GM19240 (cell line): ENCODE measurements around the gene AANAT.

Experiments used
- DNase-seq: peaks from one replicate; pipeline ENCODE4 v3.0.0; 2011; ENCODE audit warnings: low spot score; ENCODE audit not compliant: insufficient read length

AANAT gene

DNA sequence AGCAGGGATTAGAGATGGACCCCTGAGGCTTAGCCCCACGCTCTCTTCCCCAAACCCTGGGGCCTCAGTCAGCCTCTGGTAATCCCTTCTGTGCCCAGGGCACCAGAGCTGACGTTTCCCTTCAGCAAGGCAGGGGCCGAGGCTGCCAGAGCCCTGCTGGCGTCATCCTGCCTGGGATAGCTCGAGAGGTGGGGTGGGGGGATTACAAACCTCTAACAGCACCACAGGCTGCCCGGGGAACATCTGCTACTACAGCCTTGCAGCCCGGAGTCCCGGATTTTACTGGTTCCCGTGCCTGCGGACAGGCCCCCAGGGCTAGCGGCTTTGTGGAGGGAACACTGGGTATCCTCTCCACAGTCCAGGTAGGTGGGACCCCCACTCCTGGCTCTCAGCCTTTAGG lies at the start of gene AANAT:
Gene AANAT (plus strand): TSS at position 238 of the 400 bp plus-strand sequence. CDS start 1,144 bp downstream, outside the sequence.
- DNase-seq, result no peak

DNA sequence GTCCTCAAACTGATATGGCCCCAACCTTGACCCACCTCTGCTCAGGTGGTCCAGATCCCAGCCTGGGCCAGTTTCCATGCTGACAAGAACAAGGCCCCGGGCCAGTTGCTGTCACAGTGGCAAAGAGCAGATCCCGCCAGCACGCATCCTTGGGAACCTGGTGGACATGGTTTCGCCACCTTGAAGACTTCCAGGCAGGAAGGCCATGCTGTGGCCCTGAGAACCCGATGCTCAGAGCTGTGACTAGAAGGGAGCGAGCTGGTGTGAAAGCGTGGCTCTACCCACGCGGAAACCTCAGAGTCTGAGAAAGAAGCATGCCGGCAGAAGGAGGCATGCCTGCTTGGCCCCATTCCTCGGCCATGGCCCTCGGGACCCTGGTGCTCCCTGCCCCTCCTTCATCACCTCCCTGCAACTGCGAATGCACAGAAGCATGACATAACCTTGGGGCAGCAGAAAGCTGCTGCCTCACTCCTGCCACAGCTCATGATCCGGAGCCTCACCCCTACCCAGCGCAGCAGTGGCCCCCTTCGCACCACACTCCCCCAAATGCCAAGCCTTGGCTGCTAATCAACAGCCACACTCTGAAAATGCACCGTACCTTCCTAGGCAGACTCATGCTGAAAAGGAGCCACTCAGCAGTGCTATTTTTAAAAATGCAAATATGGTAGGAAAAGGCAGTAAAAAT lies 47.7 kb upstream of the AANAT start:
- no peak for DNase-seq

DNA sequence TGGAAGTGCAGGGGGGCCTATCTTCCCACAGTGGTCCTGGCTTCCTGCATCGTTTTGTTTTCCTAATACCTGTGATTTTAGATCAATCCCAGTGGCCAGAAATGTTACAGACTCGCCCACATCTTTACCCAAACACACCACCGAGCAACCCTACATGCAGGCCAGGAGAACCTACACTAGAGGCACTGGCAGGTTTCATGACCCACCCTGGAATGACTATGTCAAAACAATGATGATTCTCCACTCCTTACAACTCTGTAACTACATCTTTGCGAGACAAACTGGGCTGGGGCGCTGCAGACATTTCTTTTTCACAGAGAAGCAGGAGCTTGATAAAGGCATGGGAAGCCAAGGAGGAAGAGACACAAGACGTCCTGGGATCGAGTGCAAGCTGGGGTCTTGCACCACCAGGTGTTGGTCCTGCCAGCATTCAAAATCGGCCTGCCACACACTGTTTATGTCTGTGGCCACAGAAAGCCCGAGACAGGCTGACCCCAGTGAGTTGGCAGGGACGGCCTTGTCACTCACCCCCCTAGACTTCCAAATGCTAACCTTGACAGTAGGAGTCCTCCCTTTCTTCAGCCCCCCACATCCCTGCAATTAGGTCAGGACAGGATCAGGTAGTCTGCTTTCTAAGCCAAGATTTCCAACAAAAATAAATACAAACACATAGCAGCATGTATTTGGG lies 46.9 kb upstream of the AANAT start:
- no peak for DNase-seq

DNA sequence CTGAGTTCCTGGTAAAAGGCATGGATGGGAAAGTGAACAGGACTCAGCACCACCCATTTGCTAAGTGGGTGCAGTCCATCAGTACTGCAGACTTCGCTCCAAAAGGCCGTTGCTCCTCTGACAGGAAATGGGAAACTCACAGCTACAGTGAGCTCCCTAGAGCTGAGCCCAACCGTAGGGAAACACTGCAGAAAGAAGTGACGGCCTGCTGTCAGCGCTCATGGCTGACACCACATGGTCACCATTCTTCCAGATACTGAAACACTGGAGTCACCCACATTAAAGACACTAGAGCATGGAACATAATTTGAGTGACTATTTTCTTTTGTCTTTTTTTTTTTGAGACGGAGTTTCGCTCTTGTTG lies 46.4 kb upstream of the AANAT start:
- DNase-seq, result no peak

DNA sequence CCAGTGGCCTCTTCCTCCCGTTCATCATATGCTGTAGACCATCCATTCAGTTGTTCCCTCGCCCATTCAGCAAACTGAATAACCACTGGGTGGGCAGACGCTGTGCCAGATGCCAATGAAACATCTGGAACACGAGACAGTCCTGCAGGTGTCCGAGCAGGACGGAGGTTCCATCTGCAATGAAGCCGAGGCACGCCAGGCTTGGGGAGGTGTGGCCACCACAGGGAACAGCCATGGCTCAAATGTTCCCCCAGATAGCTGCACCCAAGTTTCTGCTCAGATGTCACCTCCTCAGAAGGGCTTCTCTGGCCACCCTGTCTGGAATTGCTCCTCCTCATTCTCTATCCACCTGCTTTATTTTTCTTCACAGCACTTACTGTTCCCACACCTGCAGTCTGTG lies 45.0 kb upstream of the AANAT start:
- no peak for DNase-seq

DNA sequence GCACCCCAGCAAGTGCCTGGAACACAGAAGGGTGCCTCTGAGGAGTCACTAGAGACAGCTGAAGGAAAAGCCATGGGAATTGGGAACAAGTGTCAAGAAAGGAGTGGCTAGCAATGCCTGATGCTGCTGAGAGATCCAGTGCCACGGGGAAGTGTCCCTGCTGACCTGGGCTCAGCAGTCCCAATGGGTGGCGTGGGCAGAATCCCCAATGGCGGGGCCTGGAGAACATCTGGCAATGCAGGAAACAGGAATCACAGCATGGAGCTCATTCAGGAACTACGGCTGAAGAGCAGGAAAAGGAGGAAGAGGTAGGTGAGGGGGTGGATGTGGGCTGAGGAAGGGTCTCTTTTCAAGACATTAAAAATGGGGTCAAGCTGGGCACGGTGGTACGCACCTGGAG lies 44.5 kb upstream of the AANAT start:
- DNase-seq, result no peak

DNA sequence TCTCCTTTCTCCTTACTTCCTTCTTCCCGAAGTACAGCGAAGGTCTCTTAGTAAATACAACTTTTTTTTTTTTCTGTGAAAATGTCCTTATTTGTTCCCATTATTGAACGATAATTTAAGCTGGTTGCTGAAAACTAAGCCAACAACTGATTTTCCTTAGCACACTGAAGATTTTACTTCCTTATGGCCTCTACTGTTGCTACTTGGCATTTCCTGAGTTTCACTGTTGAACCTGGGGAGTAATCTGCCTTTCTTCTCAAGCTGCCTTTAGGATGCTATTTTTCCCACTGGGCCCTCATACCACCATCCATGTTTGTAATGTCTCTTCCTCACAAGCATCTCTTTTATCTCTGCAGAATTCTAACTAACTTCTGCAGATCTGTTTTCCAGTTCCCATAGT lies 40.5 kb upstream of the AANAT start:
- no peak for DNase-seq

DNA sequence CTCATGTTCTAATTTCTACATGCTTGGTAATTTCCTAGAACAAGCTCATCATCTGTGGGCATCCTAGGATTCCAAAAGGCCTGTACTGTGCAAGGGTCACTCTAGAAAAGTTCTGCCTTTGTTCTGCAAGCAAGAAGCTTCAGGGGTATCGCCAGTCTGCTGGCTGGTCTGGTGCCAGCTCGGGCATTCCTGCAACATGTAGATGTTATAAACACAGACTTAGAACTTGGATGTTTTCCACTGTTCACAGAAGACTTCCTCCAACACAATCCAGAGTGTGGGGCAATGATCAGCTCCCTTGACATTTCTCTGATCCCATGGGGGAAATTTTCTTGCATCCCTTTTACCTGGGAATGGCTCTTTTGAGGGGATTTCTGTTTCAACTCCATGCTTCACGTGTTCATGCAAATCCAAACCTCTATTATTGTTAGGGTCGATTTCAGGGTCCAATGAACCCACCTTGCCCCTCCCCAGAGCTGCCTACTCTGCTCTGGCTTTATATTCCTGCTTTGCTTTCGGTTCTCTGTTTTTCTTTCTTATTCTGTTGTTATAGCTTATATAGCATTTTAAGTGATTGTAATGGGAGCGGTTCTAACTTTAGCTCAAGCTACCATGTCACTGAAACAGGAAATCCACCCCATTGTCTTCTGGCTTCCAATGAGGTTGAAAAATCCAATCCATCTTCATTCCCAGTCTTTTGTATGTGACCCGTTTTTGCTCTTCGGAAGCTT lies 39.7 kb upstream of the AANAT start:
- DNase-seq, result no peak

DNA sequence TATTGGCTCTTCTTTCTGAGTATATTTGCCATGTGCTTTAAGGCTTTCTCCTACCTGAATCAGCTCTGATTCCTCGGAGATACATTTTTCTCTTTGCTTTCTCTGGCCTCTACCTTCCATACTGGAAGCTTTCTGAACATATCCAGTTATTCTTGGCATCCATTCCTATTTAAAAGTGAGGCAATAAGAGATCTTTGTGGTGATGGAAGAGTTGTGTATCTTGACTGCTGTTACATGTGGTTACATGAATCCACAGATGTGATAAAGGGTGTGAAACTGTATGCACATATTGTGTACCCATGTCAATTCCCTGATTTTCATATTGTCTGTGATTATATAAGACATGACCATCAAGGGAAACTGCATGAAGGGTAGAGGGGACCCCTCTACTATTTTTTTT lies 38.9 kb upstream of the AANAT start:
- no peak for DNase-seq

DNA sequence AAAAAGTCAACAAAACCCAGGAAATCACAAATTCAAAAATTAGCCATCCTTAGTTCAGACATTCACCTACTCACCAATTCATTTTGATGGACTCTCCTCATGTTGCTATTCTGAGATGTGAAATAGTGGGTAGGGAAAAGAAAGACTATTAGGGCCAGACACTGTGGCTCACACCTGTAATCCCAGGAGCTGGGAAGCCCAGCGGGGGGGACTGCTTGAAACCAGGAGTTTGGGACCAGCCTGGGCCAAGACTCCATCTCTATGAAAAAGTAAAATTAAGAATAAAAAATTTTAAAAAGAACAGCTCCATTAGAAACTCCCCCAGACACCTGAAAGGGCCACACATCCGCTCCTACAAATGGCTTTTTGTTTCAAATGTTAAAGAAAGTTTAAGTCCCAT lies 35.9 kb upstream of the AANAT start:
- DNase-seq, result no peak

DNA sequence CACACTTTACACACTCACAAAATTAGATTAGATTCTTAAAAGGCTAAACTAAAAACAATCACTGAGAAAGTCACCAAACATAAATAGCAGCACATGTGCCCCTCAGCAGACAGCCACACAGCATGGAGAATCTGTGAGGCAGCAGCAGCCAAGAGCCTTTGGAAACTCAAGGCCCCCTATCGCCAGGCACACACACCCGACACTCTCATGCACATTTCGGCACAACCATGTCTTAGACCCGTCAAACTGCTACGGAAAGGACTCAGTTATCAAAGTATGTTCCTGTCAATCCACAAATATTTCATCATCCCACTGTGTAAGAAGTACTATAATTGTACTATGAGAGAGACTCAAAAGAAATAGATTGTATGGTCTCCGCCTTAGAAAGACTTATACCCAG lies 35.4 kb upstream of the AANAT start:
- DNase-seq, result no peak

DNA sequence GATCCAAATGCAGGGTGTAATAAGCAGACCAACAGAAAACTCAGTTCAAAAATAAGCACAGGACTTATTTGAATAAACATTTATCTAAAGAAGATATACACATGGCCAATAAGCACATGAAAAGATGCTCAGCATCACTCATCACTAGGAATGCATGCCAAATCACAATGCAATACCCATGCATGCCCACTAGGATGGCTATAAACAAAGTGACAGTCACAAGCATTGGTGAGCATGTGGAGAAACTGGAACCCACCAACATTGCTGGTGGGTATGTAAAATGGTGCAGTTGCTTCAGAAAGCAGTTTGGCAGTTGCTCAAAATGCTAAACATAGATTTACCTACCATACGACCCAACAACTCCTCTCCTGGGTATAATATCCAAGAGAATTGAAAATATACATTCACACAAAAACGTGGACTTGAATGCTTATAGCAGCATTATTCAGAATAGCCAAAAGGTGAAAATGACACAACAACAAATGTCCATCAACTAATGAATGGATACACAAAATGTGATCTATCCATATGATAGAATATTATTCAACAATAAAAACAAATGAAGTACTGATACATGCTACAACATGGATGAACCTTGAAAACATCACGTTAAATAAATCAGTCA lies 34.6 kb upstream of the AANAT start:
- DNase-seq, result no peak

DNA sequence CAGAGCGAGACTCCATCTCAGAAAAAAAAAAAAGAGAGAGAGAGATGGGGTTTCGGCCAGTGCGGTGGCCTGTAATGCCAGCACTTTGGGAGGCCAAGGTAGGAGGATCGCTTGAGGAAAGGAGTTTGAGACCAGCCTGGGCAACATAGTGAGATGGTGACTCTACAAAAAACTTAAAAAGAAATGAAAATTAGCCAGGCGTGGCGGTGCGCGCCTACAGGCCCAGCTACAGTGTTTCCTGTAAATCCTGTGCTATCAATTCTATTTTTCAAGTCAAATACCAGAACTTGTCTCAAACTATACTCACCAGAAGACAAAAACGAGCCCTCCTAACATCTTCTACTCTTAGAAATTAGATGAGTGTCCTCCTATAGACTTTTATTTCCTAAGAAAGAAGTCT lies 33.7 kb upstream of the AANAT start:
- DNase-seq, result no peak

DNA sequence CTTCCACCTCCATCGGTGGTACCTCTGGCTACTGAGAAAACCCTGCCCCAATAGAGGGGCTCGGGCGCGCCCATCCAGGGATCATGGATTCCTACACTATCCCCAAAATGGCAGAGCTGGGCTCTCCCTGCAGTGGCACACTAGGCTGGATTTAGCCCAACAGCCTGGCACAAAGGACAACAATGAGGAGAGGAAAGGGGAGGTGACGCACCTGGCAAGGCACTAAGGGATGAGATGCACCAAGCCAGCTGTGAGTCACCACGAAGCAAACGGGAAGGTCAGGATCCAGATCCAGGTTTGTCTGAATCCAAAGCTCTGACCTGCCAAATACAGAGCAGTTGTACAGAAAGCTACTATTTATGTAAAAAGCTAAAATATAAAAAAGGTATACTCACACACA lies 32.5 kb upstream of the AANAT start:
- DNase-seq, result no peak

DNA sequence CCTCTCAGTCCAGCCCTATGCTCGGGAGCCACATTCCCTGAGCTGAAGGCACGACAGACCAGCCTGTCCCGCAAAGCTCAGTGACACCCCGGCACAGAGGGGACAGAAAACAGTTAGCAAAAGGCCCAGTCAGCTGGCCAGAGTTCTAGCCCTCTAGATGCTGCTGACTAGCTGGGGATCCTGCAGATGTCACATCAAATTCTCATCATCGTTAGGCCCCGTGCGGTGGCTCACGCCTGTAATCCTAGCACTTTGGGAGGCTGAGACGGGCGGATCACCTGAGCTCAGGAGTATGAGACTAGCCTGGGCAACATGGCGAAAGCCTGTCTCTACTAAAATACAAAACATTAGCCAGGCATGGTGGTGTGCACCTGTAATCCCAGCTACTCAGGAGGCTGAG lies 31.7 kb upstream of the AANAT start:
- no peak for DNase-seq

DNA sequence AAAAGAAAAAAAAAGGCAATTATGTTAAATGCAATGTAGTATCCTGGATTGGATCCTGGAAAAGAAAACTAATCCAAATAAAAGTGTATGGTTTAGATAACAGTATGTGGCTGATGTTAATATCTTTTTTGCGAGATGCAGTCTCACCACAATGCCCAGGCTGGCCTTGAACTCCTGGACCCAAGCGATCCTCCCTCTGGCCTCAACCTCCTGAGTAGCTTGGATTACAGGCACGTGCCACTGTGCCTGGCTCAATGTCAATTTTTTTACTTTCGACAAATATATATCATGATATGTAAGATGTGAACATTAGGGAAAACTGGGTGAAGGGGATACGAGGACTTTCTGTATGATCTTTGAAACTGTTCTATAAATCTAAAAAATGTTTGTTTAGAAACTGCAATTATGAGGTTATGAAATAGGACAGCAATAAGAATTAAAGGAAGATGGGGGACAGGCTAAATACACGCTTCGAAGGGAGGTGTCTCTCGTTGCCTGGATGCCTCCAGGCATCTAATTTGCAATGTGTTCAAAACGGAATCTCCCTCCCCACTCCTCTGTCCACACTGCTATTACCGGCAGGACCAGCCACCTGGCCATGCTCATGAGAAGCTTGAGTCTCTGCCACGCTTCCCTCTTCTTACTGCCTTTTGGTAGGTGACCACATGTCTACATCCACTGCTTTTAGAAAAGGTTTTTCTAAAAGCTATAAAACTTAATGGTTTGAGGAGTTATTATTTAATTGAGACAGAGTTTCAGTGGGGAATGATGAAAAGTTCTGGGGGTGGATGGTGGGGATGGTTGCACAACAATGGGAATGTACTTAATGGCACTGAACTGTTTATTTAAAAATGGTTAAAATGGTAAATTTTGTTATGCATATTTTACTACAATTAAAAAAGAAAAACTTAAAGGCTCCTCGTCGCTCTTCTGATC lies 29.7 kb upstream of the AANAT start:
- DNase-seq, result no peak

DNA sequence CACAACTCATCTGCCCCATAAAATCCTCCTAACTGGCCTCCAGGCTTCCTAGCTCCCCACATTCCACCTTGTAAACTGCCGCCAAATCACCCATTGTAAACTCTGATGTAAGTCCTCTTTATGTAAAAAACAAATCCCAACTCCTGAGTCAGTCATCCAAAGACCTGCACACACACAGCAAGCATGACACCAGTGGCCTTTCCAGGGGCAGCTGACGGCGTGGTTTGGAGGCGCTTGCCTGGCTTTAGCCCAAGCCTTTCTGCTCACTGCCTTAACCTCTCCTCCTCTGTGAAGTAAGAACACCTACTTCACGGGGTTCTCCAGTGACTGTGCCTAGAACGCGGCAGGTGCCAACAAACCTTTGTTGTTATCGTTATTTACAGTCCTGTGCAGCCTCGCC lies 28.5 kb upstream of the AANAT start:
- no peak for DNase-seq

DNA sequence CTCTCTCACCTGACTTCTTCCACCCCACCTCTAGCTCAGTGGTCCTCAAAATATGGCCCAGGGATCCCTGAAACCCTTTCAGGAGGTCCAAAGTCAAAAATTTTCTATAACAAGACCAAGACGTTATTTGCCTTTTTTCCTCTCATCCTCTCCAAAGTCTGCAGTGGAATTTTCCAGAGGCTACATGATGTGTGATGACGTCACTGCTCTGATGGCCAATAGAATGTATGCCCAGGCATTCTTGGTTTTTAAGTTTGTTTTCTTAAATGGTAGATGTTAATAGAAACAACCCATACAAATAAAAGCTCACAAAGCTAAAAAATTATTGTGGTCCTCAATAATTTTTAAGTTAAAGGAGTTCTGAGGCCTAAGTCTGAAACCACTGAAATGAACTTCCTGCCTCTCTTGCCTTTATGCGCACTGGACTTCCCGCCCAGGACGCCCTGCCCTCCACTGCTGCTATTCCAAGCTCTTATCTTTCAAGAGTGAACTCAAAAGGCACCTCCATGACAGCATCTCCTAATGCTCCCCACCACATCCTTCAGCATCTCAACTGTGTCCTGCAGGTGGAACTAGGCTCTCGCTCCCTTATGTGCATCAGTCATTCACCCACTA lies 28.0 kb upstream of the AANAT start:
- no peak for DNase-seq

DNA sequence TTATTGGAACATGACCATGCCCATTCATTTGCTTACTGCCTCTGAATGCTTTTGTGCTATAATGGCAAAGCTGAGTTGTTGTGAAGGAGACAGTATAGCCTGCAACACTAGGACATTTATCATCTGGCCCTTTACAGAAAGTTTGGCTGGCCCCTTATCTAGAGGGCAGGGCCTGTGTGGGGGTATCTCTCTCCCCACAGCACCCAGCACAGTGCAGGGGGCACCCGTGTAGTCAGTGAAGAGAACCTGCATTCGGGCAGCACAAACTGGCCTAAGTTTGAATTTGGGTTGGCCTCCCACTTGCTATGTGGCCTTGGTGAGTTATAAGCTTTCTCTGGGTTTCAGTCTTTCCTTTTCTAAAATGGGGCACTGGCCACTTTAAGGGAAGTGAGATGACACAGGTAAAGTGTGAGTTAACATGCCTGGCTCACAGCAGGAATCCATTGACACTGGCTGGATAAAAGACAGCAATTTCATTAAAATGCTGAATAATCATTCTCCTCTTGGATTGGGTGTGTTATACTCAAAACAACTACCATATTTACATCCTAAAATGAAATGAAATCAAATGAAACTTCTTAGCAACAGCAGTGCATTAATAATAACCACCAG lies 26.5 kb upstream of the AANAT start:
- no peak for DNase-seq

DNA sequence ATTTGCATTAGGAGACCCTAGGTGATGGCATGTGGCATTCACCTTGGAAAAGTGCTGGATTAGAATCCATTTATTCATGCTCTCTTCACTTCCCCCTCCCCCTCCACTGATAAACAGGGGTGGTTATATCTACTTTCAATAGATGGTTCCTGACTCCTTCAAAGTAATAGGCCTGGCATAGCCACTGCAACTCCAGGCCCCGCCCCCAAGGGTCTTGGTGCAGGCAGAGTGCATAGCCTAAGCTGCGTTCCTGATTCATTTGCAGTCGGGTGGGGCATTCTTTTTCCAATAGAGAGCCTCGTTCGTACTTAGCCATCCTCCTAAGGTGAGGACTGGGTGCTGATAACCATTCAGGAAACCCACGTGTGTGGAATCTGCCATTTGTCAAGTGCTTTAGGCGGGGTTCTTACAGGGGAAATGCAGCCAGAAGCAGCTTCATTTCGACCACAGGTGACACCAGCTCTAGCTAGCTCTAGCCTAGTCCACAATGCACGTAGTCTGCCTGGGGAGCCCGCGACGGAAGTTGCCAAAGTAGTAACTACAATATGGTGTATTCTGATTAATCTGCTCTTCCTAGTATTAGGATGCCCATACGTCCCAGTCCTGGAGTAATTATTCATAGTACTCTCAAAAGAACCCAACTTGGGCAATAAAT lies 25.6 kb upstream of the AANAT start:
- no peak for DNase-seq
